LoVo (cell line): ENCODE measurements around the gene GRK3.

ENCODE experiments used
- DNase-seq: peaks from one replicate; pipeline ENCODE4 v3.0.0-alpha.2; 2016; ENCODE audit warnings: low spot score

The GRK3 gene

GRCh38 chr22:25736378-25737011 lies 172.0 kb downstream of the GRK3 start:
- no peak for DNase-seq

- no peak for DNase-seq
Measured at GRCh38 chr22:25739659-25740344, 175.3 kb downstream of the GRK3 start.

DNA sequence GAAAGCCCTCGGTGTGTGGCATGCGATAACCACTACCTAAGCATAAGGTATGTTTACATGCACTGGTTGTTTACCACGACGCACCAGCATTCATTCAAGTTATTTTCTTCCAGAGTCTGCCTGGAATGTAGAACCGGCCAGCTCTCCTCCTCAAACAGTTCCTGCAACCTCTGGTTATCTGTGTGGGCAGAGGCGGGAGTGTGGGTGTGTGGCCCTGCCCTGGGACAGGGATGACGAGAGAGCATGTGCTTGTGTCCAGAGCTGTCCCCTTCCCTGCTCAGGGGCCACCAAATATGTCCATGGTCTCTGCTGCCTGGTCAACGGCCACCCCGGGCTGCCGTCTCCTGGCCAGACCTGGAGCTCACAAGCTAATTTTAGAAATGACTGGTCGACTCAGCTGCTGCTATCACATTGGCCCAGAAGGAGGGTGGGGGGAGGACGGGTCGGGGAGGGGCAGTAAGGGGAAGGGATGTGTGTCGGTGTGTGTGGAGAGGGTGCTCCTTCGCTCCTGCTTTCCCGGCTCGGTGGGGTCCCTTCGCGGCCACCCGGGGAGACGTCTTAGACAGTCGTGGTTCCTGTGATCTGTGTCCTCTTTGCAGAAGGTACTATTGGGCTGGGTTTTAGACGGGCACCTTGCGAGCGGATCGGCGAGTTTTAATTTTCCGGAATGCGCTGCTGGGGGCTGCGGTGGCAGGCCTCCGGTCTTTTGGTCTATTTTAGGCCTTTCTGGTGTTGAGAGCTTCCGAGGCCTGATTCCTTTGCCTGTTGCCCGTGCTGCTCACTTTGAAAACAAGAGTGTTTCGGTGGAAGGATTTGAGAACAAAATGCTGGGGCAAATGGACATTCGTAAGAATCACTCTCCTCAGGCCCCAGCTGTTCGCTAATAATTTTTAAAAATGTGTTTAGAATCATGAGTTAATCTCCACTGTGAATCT lies 177.5 kb downstream of the GRK3 start, which contains the start of gene MYO18B:
MYO18B (plus strand) TSS at position 497 of the 935 bp plus-strand sequence. CDS start 18,905 bp downstream, outside the sequence.
- DNase-seq = no peak

- DNase-seq = no peak
Measured at GRCh38 chr22:25742918-25743708, 178.6 kb downstream of the GRK3 start.

DNA sequence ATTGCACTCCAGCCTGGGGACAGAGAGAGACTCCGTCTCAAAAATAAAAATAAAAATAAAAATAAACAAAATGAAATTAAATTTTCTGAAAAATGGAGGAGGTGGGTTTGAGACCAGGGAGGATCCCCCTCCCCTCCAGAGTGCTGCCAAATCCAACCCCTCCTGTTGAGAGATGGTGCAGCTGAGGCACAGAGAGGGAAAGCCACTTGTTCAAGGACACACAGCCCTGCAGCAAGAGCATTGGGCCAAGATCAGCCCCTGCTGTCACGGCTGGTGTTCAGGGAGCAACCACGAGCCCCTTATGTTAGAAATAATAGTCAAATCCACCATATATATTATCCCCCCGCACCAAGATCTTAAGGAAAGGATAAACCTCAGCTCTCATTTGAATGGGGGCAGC lies 180.2 kb downstream of the GRK3 start:
- DNase-seq = no peak

DNA sequence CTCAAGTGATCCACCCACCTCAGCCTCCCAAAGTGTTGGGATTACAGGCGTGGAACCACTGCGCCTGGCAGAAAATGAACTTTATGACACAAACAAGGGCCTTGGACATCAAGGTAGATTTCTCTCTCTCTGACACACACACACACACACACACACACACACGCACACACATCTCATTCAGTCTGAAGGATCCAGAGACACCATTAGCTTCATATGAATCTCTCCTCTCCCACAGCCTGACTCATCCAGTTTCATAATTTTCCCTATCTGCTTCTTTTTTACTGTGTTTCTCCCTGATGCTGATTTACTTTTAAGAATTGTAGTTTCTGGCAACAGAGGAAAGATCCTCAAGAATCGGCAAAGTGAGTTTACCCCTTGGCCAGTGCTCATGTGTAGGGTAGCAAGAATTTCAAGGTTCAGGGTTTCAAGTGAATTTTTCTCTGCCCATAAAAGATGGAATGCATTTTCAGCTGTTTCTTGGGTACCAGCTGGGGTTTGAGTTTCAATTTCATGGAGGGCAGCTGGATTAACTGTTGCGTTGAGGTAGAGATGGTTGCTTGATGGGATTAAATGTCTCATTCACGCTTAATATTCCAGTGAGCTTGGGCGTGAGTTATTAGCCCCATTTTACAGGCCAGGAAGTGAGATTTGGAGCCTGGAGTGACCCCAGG lies 181.0 kb downstream of the GRK3 start:
- DNase-seq = no peak

DNA sequence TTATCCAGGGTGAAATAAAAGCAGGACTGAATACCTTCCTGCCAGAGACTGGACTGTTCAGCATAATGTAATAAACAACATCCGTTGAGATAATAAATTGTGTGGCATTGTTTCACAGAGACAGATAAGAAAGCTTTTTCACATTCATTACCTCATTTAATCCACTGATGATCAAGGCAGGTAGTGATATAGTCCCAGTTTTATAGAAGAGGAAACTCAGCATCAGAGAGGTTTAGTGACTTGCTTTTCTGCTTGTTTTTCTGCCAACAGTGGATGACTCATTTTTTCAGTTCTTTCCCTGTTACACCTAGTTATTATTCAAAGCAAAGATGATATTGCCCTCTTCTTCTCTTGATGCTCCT lies 181.5 kb downstream of the GRK3 start:
- DNase-seq = peak; percentile 44

GRCh38 chr22:25747245-25747944 lies 182.9 kb downstream of the GRK3 start:
- peak; percentile 58 for DNase-seq

DNA sequence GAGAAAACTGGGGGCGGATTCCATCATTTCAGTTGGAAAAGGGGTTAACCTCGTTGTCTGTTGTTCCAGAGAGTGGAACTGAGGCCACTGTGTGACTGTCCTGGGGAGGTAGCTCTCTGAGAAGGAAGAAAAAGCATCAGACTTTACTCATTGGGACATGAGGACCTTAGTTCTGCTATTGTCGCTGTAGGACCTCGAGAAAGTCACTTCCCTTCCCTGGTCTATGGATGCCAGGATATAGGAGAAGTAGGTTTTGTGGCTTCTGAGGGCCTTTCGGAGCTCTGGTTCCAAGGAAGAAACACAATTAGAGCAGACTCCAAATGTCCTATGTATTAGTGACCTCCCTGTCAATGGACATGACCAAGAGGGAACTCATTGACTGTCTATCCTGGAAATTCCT lies 183.7 kb downstream of the GRK3 start:
- no peak for DNase-seq

DNA sequence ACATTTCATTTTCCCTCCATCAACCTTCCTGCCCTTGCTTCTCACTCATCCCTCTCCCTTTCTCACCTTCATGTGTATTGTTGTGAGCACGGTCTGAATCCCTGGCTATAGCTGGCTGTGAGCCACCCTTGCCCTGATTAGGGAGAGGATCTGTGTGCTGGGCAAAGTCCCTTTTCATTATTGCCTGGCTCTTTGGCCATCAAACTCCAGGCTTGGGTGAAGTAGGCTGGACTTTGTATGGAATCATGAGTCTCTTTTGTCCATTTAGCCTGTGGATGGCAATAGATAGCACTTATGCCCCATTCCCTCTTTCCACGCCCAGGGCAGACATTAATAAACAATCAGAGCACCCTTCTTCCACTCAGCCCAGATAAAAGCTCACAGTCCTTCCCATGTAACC lies 184.2 kb downstream of the GRK3 start:
- DNase-seq = no peak

GRCh38 chr22:25749420-25750169 lies 185.1 kb downstream of the GRK3 start:
- no peak for DNase-seq

GRCh38 chr22:25750569-25751173 lies 186.2 kb downstream of the GRK3 start:
- DNase-seq = no peak

DNA sequence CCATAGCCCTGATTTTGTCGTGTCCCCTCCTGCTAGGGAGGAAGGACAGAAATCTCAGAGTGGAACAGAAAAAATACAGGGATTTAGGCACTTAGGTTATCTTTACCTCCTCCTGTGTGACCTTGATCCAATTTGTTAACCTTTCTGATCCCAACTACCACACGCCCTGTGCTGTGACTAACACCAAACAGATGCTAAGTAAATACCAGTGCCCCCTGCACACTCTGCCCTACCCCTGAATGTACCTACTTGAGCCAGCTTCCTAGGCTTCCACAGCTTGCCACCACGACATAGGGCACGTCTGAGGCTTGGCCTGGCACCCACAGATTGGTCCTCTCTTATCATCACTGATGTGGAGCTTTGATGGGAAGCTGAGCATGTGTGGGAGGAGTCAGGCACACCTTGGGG lies 186.7 kb downstream of the GRK3 start:
- no peak for DNase-seq

DNA sequence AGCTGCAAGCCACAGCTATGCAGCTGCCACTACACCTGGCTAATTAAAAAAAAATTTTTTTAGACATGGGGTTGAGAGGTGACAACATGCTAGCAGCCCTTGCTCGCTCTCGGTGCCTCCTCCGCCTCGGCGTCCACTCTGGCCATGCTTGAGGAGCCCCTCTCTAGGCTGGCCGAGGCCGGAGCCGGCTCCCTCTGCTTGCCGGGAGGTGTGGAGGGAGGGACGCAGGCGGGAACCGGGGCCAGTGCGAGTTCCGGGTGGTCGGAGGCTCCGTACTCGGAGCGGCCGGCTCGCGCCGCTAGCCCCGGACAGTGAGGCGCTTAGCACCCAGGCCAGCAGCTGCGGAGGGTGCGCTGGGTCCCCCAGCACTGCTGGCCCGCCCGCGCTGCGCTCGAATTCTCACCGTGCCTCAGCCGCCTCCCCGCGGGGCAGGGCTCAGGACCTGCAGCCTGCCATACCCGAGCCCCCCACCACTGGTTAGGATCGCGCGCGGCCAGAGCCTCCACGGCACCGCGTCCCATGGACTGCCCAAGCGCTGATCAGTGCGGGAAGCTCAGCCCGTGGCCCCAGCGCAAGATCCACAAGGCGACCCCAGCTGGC lies 188.2 kb downstream of the GRK3 start:
- DNase-seq = no peak

- DNase-seq = no peak
Measured at GRCh38 chr22:25753252-25753651, 188.8 kb downstream of the GRK3 start.

- no peak for DNase-seq
Measured at GRCh38 chr22:25754527-25755202, 190.2 kb downstream of the GRK3 start.

GRCh38 chr22:25757686-25758085 lies 193.2 kb downstream of the GRK3 start:
- no peak for DNase-seq

DNA sequence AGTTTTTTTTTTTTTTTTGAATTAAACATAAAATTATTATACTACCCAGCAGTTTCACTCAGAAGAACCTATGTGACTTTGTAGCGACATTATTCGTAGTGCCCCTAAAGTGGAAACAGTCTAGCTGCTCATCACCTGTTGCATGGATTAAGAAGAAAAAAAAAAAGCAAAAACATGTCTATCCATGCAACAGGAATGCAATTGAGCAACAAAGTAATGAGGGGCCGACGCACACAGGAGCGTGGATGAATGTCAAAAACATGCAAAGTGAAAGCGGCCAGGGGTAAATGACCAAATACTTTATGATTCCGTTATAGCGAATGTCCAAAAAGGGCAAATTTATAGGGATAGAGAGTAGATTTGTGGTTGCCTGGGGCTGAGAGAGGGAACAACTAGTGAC lies 193.8 kb downstream of the GRK3 start:
- DNase-seq = no peak

- peak; percentile 41 for DNase-seq
Measured at GRCh38 chr22:25759825-25760231, 195.4 kb downstream of the GRK3 start.
